Keratinocyte (primary cell): Measurements from ENCODE around the gene OR10P1. TPM values are rescaled to one million over a fixed set of nuclear protein-coding genes. Genes with fewer than 3 reads are reported as not detected.
"Not testable (repeated sequence)": the region's sequence is repeated elsewhere in the genome, so short reads cannot be mapped to it uniquely, and the experiment has no call there.

ENCODE experiments used
- DNase-seq: peaks from one replicate; pipeline ENCODE4 v3.0.0-alpha.2; 2011; ENCODE audit warnings: low read depth, missing footprints, low spot score
- FAIRE-seq: peaks from 2 replicates; lab custom pipeline; 2011; peaks lifted over from hg19 to GRCh38; lab: Jason Lieb, UNC
- H2AFZ ChIP-seq: 2 replicates; pipeline ENCODE4 v1.6.0; 2012; ENCODE audit warnings: low read length, control low read depth, inconsistent platforms; ENCODE audit not compliant: control insufficient read depth
- H3K27ac ChIP-seq: 2 replicates; pipeline ENCODE4 v1.5.1; 2011; ENCODE audit warnings: low read length; ENCODE audit not compliant: control insufficient read depth, insufficient read depth
- H3K27me3 ChIP-seq: 3 replicates; pipeline ENCODE4 v1.6.0; 2011; ENCODE audit warnings: low read length; ENCODE audit not compliant: control insufficient read depth, insufficient read depth; ENCODE audit errors: extremely low read depth
- H3K36me3 ChIP-seq, 2 experiments: 2 replicates in 1 of 2; 3 replicates in 1 of 2; pipeline ENCODE4 v1.5.1; 2011; ENCODE audit warnings: low read length in 2 of 2, mild to moderate bottlenecking in 1 of 2; ENCODE audit not compliant: control insufficient read depth in 2 of 2, insufficient read depth in 2 of 2; ENCODE audit errors: extremely low read depth in 1 of 2
- H3K4me1 ChIP-seq: 3 replicates; pipeline ENCODE4 v1.5.1; 2011; ENCODE audit warnings: low read length; ENCODE audit not compliant: control insufficient read depth, insufficient read depth; ENCODE audit errors: extremely low read depth
- H3K4me2 ChIP-seq: 3 replicates; pipeline ENCODE4 v1.6.0; 2011; ENCODE audit warnings: low read depth, low read length; ENCODE audit not compliant: control insufficient read depth, insufficient read depth; ENCODE audit errors: extremely low read depth
- H3K4me3 ChIP-seq, 3 experiments: fragments of 200-600 bp in 1 of 3; sonication (generic) in 1 of 3; 2 replicates in 2 of 3; 3 replicates in 1 of 3; pipeline ENCODE4 v1.5.1; 2011 to 2016; ENCODE audit warnings: low read length in 3 of 3, mild to moderate bottlenecking in 3 of 3, control low read depth in 2 of 3, inconsistent platforms in 1 of 3, low read depth in 1 of 3, mixed read lengths in 1 of 3, mixed run types in 1 of 3, moderate library complexity in 1 of 3; ENCODE audit not compliant: control insufficient read depth in 2 of 3, insufficient read depth in 2 of 3; ENCODE audit errors: extremely low read depth in 1 of 3
- H3K79me2 ChIP-seq: 2 replicates; pipeline ENCODE4 v1.6.0; 2012; ENCODE audit warnings: low read length; ENCODE audit not compliant: control insufficient read depth, insufficient read depth
- H3K9ac ChIP-seq: 3 replicates; pipeline ENCODE4 v1.6.0; 2011; ENCODE audit warnings: low read length; ENCODE audit not compliant: control insufficient read depth, insufficient read depth; ENCODE audit errors: extremely low read depth
- H3K9me1 ChIP-seq: 3 replicates; pipeline ENCODE4 v1.6.0; 2011; ENCODE audit warnings: low read length; ENCODE audit not compliant: control insufficient read depth, insufficient read depth; ENCODE audit errors: extremely low read depth
- H3K9me3 ChIP-seq: 2 replicates; pipeline ENCODE4 v1.5.1; 2012; ENCODE audit warnings: low read depth, low read length; ENCODE audit not compliant: control insufficient read depth
- H4K20me1 ChIP-seq: 3 replicates; pipeline ENCODE4 v1.6.0; 2011; ENCODE audit warnings: low read length; ENCODE audit not compliant: control insufficient read depth, insufficient read depth; ENCODE audit errors: extremely low read depth
- CTCF ChIP-seq, 3 experiments: IDR thresholded peaks in 1 of 3; conservative IDR thresholded peaks in 1 of 3; optimal IDR thresholded peaks in 1 of 3; 2 replicates in 2 of 3; 3 replicates in 1 of 3; pipeline versions ENCODE3 to v1.5.1; 2011; ENCODE audit warnings: low read length in 3 of 3, mild to moderate bottlenecking in 3 of 3, moderate library complexity in 2 of 3, control low read depth in 1 of 3, inconsistent platforms in 1 of 3; ENCODE audit not compliant: insufficient read depth in 2 of 3; ENCODE audit errors: extremely low read depth in 1 of 3
- EZH2 ChIP-seq: IDR thresholded peaks from one replicate; pipeline ENCODE4 v1.6.1; 2012; ENCODE audit warnings: inconsistent platforms, mild to moderate bottlenecking, low read length, moderate library complexity
- dilution Hi-C: fragments of 300-500 bp; cut with MboI; formaldehyde crosslinking; loops from one replicate; pipeline ENCODE4 v1.7.0; 2020; ENCODE audit warnings: low sequenced_read_pairs; ENCODE audit not compliant: extremely low pct_ligation_motif_present
- polyA plus RNA-seq, 5 experiments: library from polyadenylated mRNA; depleted of rRNA in 3 of 5; stranded (reverse) in 3 of 5; stranded (forward) in 1 of 5; unstranded in 1 of 5; fragments of >200 nt; gene quantifications; 1 replicate in 1 of 5; 2 replicates in 3 of 5; 3 replicates in 1 of 5; pipeline versions ENCODE4 v1.2.1 to v1.2.3, GENCODE V29; 2011 to 2012; ENCODE audit warnings: missing spikeins in 2 of 5, low read depth in 1 of 5, low replicate concordance in 1 of 5

OR10P1 gene
- polyA plus RNA-seq, 1 donor (not counting 4 experiments of a cell fraction or from before 2014, with no cell fraction given), result not detected

- Histone ChIP-seq H3K4me3 (no peak overlapping the region), H4K20me1 (no peaks in the 10 kb centered on the region), H3K4me2 (no peak overlapping the region), H3K9me3 (no peaks in the 10 kb centered on the region), H3K27ac (no peak overlapping the region), H3K79me2 (no peaks in the 10 kb centered on the region), H3K27me3 (peaks cover 6% of the 10 kb centered on the region), H3K9ac (no peak overlapping the region), H3K9me1 (no peaks in the 10 kb centered on the region), H2AFZ (no peak overlapping the region), H3K4me1 (no peaks in the 10 kb centered on the region), H3K36me3 (no peaks in the 10 kb centered on the region)
- FAIRE-seq (no peak), DNase-seq (no peak)
- dilution Hi-C loops, result no loop called here
- TF ChIP-seq EZH2, result no peak
- no peak for TF ChIP-seq CTCF (optimal IDR thresholded peaks at IDR 0.05 in 1 of 3, IDR thresholded peaks at IDR 0.05 in 1 of 3, conservative IDR thresholded peaks at IDR 0.05 in 1 of 3; ENCODE audit: extremely low read depth in 1 of 3, insufficient read depth in 2 of 3, low read length in 3 of 3)
Observed at GRCh38 chr12:55644591-55644990, 7.9 kb downstream of the OR10P1 start.

- Histone ChIP-seq H3K36me3 (no peaks in the 10 kb centered on the region), H3K79me2 (no peaks in the 10 kb centered on the region), H3K27me3 (no peaks in the 10 kb centered on the region), H3K9me3 (no peaks in the 10 kb centered on the region), H3K27ac (no peak overlapping the region), H3K4me3 (no peak overlapping the region), H3K4me1 (no peaks in the 10 kb centered on the region), H4K20me1 (no peaks in the 10 kb centered on the region), H3K4me2 (no peak overlapping the region), H3K9ac (no peak overlapping the region), H3K9me1 (no peaks in the 10 kb centered on the region), H2AFZ (no peak overlapping the region)
- dilution Hi-C loops, result no loop called here
- no peak for TF ChIP-seq CTCF (optimal IDR thresholded peaks at IDR 0.05 in 1 of 3, IDR thresholded peaks at IDR 0.05 in 1 of 3, conservative IDR thresholded peaks at IDR 0.05 in 1 of 3; ENCODE audit: extremely low read depth in 1 of 3, insufficient read depth in 2 of 3, low read length in 3 of 3)
- no peak for TF ChIP-seq EZH2
- FAIRE-seq (no peak), DNase-seq (no peak)
Observed at GRCh38 chr12:55647027-55647426, 10.3 kb downstream of the OR10P1 start.

- H3K27ac ChIP-seq, H3K27me3 ChIP-seq, H3K9me1 ChIP-seq, H3K36me3 ChIP-seq, H2AFZ ChIP-seq, H3K79me2 ChIP-seq, H3K4me3 ChIP-seq, H3K9me3 ChIP-seq, H3K4me2 ChIP-seq, dilution Hi-C loops, H3K4me1 ChIP-seq, FAIRE-seq, H4K20me1 ChIP-seq, H3K9ac ChIP-seq, DNase-seq: not testable (repeated sequence)
Observed at GRCh38 chr12:55650620-55651298, 14.1 kb downstream of the OR10P1 start.
